UCSD-AML1 (cell line): ENCODE measurements around the gene NFIA.

ENCODE experiments used
- DNase-seq: peaks from one replicate; lab custom pipeline; 2025; ENCODE audit not compliant: unreplicated experiment; lab: John Stamatoyannopoulos, UW

The NFIA gene

DNA sequence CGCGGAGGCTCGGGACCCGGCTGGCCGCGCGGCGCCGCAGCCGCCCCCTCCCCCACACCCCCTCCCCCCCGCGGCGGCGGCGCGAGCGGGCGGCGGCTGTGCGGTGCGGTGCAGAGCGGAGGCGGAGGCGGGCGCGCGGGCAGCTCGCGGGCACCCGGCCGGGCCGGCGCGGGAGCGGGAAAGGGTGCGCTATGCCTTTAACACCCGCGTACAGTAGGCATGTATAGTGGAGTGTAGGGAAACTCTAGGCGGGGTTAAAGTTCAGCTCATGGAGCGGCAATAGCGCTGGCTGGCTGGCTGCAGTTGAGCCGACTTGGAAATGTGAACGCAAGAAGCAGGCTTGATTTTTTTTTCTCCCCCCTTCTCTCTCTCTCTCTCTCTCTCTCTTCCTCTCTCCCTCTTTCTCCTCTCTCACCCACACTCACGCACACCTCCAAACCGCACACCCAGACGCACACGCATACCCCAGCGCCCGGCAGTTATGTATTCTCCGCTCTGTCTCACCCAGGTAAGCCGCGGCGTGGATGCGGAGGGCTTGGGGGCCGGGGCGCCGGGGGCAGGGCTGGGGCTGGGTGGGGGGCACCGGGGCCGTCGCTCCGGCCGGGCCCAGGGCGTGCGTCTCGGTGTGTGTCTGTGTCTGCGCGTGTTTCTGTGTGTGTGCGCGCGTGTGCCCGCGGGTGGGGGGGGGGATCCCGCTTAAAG, at the start of gene NFIA:
NFIA (plus strand) TSS at position 251 of the 702 bp plus-strand sequence.
- DNase-seq: no peak

DNA sequence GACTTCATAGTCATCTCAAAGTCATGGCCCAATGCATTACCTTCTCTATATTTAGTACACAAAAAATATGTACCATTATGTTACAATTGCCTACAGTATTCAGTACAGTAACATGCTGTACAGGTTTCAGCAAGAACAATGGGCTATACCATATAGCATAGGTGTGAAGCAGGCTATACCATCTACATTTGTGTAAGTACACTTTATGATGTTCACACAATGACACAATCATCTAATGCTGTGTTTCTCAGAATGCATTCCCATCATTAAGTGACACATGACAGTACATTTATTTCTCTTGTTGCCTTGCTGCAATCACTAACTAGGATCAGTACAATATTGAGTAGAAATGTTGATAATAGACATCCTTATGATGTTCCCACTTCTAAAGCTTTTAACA, 46.5 kb upstream of the NFIA start:
- no peak for DNase-seq

DNA sequence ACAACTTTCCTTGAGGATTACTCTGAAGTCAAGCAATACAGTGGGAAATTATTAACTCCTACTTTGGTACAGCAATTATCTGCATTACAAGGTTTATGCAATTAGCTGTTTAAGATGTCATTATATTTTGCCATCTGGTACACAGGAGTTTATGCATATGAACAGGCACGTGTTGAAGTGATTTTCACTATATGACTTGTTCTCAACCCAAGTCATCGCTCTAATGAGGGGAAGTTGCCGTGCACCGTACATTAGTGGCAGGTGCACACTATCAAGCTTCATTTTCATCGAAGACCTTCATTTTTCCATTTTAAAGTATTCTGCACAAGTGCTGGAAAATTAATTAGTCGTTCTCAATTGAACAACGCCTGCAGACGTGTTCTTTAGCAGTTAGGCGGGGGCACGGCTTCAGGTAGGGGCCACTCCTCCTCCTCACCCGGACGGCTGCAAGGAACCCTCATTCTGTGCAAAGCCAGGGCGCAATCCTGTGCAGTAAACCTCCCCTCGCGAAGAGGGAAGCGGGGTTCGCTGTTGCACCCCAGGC, 39.8 kb upstream of the NFIA start:
- no peak for DNase-seq

GRCh38 chr1:61043010-61043820, 39.1 kb upstream of the NFIA start:
- peak; percentile 78 for DNase-seq

GRCh38 chr1:61046434-61046833, 35.9 kb upstream of the NFIA start:
- no peak for DNase-seq

- no peak for DNase-seq
Observed at GRCh38 chr1:61047061-61047460, 35.3 kb upstream of the NFIA start.

GRCh38 chr1:61049850-61050540, 32.4 kb upstream of the NFIA start:
- DNase-seq: peak; percentile 88

- DNase-seq: no peak
Observed at GRCh38 chr1:61050541-61051442, 31.6 kb upstream of the NFIA start.

GRCh38 chr1:61051443-61051718, 31.0 kb upstream of the NFIA start:
- DNase-seq: no peak

GRCh38 chr1:61051719-61052394, 30.5 kb upstream of the NFIA start:
- DNase-seq: no peak

DNA sequence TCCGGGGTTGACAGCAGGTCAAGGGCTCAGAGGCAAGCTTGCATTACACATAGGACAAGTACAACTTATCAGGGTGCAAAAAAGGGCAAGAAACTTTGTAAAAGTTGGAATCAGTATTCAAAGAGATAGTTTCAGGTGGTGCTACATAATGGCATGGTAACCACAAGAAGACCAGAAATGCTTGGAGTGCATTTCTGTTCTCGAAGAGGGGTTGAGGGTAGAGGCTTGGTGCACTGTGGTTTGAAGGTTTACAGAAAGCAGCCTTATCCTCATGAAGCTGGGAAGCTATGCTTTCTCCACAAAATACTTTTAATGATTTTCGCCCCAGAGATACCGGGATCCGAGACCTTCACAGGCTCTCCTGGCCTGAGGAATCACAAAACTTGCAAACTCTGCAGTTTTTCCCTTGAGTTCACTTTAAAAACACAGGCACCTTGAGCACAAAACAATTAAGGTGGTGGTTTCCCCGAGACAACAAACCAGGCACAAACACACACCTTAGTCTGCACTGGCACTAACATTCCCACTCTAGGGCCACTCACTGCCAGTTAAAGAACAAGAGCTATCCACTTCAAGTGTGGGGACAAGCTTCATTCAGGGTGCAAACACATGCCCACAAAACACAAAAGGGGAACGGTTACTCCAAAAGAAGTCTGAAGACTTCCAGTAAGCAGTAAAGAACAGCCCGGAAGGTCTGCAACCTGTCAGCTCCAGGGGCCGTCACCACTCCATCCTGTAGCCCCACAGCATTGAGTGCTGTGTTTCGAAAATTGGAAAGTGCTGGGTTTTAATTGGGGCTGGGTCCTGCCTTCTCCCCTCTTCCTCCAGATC, 29.8 kb upstream of the NFIA start:
- no peak for DNase-seq

DNA sequence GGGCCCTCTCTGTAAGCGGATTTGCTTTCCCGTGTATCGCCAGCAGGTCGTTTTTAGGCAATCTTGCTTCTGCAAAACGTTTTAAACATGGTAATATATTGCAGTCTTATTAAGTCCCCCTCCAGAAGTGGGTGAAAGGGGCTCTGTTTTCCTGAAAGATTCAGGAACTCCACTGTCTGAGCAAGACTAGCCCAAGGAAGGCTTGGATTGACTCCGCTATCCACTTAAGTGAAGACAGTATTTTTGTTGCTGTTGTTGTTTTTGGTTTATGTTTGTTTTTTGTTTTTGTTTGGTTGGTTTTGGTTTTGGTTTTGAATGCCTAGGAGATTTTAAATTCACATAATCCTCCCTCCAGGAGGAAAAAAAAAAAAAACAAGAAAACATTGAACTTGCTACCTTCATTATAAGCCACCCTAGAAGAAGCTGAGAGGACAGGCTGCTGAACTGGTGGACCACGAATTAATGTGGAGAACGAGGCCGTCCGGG, 29.1 kb upstream of the NFIA start:
- no peak for DNase-seq

DNA sequence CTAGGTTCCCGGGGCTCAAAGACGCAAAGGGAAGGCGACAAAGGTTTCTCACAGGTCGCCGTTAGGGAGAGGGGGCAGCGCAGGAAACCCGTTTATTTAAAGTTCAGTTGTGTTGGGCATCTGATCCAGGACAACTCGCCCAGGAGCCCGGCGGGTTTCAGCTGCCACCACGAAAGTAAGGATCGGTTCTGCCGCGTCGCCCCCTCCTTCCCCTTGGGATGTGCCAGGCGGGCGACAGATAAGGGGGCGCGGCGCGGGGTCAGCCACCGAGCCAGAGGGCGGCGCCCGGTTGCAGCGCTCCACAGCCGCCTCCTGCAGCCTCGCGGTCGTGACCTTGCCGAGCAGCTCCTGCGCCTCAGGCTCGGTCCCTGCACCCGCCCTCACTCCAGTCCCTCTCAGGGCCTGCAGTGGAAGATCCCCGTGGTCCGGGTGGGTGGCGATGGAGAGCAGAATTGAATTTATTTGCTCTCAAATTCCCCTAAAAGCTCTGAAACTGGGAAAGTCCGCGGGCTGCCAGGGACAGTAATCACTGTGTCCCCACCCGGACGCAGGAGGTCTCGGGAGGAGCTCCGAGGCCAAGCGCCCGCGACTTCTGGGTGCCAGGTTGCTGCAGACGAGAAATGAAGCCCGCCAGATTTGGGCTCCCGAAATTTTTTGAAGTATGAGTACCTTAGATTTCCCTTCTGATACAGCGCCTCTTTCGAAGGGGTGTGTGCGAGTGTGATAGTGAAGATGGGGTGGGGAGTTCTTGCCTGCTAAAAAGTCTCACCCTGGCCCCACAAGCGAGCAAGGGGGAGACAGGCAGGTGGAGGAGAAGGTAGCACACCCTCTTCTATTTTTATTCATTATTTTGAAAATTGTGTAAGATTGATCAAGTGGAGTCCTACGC, 28.4 kb upstream of the NFIA start:
- DNase-seq: no peak

GRCh38 chr1:61054601-61054993, 27.8 kb upstream of the NFIA start:
- no peak for DNase-seq

- DNase-seq: no peak
Observed at GRCh38 chr1:61055110-61055614, 27.2 kb upstream of the NFIA start.

DNA sequence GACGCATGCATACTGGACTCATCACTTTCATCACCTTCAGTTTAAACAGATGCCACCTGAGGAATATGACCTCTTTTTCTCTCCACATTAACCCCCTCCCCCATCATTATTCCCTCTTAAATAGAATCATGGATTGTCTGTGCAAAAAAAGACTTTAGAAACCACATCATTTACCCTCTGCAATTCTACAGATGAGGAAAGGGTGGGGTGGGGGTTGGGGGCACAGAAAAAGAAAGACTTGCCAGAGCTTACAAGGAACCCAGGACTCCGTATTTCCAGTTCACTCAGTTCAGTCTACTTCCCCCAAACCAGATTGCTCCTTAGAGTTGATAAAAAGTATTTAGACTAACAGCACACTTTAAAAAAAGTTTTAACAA, 26.2 kb upstream of the NFIA start:
- no peak for DNase-seq

DNA sequence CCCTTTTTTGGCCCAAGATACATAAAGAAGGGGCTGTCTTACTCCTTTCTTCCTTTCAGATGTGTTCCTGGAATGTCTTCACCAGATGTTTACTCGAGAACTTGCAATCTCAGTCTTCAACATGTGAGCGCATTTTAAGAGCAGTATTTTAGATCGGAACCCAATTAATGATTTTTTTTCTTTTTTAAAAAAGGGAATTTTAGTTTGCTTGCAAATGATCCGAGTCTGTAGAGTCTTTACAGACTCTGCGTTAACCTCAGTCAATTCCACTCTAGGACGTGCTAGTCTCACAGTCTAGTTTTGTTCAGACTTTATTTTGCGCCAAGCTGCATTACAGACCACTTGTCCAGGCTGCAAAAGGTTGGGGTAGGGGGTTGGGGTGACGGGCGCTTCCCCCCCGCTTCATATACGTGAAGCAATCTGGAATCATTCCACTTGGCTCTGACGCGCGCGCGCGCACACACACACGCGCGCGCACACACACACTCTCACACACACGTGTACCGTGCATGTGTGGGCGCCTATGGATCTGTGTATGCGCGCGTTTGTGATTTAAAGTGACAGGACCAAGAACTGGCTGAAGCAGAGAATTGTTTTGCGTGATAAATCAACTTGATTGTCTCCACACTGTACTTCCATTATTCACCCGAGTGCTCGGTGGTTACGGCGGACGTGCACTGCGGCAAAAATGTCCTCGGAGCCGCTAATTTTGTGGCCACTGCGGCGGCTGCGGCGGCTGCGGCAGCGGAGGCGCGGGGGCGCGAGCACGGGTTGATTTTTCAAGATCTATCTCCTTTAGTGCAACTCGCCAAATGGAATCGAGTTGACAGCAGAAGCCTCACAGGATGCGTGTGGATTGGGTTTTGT, 25.6 kb upstream of the NFIA start:
- no peak for DNase-seq
